Upper lobe of left lung (tissue), 6 donors: ENCODE measurements around the gene ECPAS. TPM values are rescaled to one million over a fixed set of nuclear protein-coding genes. Genes with fewer than 3 reads are reported as not detected.

Experiments used
- ATAC-seq, 2 donors: fragments of 200-7000 bp; cut with Tn5 transposase; one replicate each; pipeline ENCODE4 v1.9.1; 2022; ENCODE audit warnings: mild to moderate bottlenecking in 2 of 2, moderate library complexity in 2 of 2; ENCODE audit not compliant: low FRiP score in 2 of 2
- DNase-seq, 2 donors: peaks; one replicate each; pipeline ENCODE4 v3.0.0-alpha.2; 2019 to 2020
- H3K27ac ChIP-seq, 4 donors: fragments of 200-600 bp; sonication (generic); one replicate each; pipeline ENCODE4 v1.5.1; 2016 to 2019
- H3K27me3 ChIP-seq, 4 donors: fragments of 200-600 bp; sonication (generic); one replicate each; pipeline ENCODE4 v1.5.1; 2017 to 2019
- H3K36me3 ChIP-seq, 4 donors: fragments of 200-600 bp; sonication (generic); one replicate each; pipeline ENCODE4 v1.5.1; 2016 to 2019
- H3K4me1 ChIP-seq, 4 donors: fragments of 200-600 bp; sonication (generic); one replicate each; pipeline ENCODE4 v1.5.1; 2018 to 2019
- H3K4me3 ChIP-seq, 4 donors: fragments of 200-600 bp; sonication (generic); one replicate each; pipeline ENCODE4 v1.5.1; 2017 to 2019; ENCODE audit warnings: mild to moderate bottlenecking in 2 of 4, moderate library complexity in 1 of 4
- H3K9me3 ChIP-seq, 4 donors: fragments of 200-600 bp; sonication (generic); one replicate each; pipeline ENCODE4 v1.5.1; 2018 to 2019
- CTCF ChIP-seq, 6 experiments: fragments of 450-650 bp in 4 of 6; fragments of 200-600 bp in 2 of 6; sonication (generic) in 2 of 6; IDR thresholded peaks; one replicate each; pipeline ENCODE4 v1.5.1; 2016 to 2019; ENCODE audit warnings: antibody characterized with exemption in 6 of 6
- EP300 ChIP-seq, 4 donors: sonication (generic); formaldehyde crosslinking; IDR thresholded peaks; one replicate each; pipeline ENCODE4 v1.5.1; 2017; ENCODE audit warnings: antibody characterized with exemption in 4 of 4, control low read depth in 2 of 4
- POLR2A ChIP-seq, 4 donors: fragments of 450-650 bp; IDR thresholded peaks; one replicate each; pipeline ENCODE4 v1.5.1; 2016 to 2017; ENCODE audit warnings: antibody characterized with exemption in 4 of 4, mild to moderate bottlenecking in 2 of 4
- POLR2AphosphoS5 ChIP-seq, 2 donors: sonication (generic); formaldehyde crosslinking; IDR thresholded peaks; one replicate each; pipeline ENCODE4 v1.5.1; 2017; ENCODE audit warnings: antibody characterized with exemption in 2 of 2
- WGBS, 2 donors: methylation state at CpG; one replicate each; pipeline ENCODE4 v1.1.5; 2017 to 2018; 5-methylcytosine and 5-hydroxymethylcytosine counted together
- small RNA-seq, 4 donors: library from RNA; depleted of rRNA; stranded (forward); fragments of <200 nt; gene quantifications; one replicate each; pipeline ENCODE3, GENCODE V24; 2016
- total RNA-seq, 6 donors: library from RNA; depleted of rRNA in 4 of 6; stranded (reverse); fragments of >200 nt in 4 of 6; gene quantifications; one replicate each; pipeline versions ENCODE4 v1.1.0 to v1.2.1, GENCODE V29; 2016 to 2021
- donor health status: DM: no; HTN: no; CAD: no; lungs with moderate emphysema.
- donor health status: DM: no; HTN: yes; CAD: no; lungs with severe emphysema.

Gene ECPAS
- total RNA-seq, 6 donors from 2014 or later: 64.4 to 158 (median 83.3) TPM

GRCh38 chr9:111330124-111330523 is 154.1 kb downstream of the ECPAS start, which contains the start of gene OR2K2:
Gene OR2K2, minus strand, starts transcription at chr9:111330224. Its CDS starts 1,791 bp downstream, at chr9:111328433.
- DNase-seq: no peak
- ATAC-seq: no peak
- no peaks in the 10 kb centered on the region for H3K9me3 ChIP-seq
- no peaks in the 10 kb centered on the region for H3K27me3 ChIP-seq
- WGBS, 2 donors: 89 to 91% methylated on average over 4 of the region's 4 CpGs
- H3K4me1 ChIP-seq: no peaks in the 10 kb centered on the region
- H3K4me3 ChIP-seq: no peak within 1 kb of the TSS
- H3K27ac ChIP-seq: no peak within 1 kb of the TSS
- no peaks in the 10 kb centered on the region for H3K36me3 ChIP-seq
- TF ChIP-seq EP300 (IDR thresholded peaks at IDR 0.05) (no peak), POLR2AphosphoS5 (IDR thresholded peaks at IDR 0.05) (no peak), CTCF (IDR thresholded peaks at IDR 0.05) (no peak), POLR2A (IDR thresholded peaks at IDR 0.05) (no peak)

GRCh38 chr9:111320631-111321030 is 163.6 kb downstream of the ECPAS start:
- H3K4me1 ChIP-seq: no peaks in the 10 kb centered on the region
- 73 to 75% methylated on average over 3 of the region's 3 CpGs for WGBS, 2 donors
- no peaks in the 10 kb centered on the region for H3K36me3 ChIP-seq
- DNase-seq (no peak), ATAC-seq (no peak)
- H3K27me3 ChIP-seq: no peaks in the 10 kb centered on the region
- H3K27ac ChIP-seq: no peak overlapping the region
- no peaks in the 10 kb centered on the region for H3K9me3 ChIP-seq
- TF ChIP-seq CTCF (IDR thresholded peaks at IDR 0.05): no peak
- TF ChIP-seq POLR2A (IDR thresholded peaks at IDR 0.05): no peak
- TF ChIP-seq POLR2AphosphoS5 (IDR thresholded peaks at IDR 0.05): no peak
- TF ChIP-seq EP300 (IDR thresholded peaks at IDR 0.05): no peak
- H3K4me3 ChIP-seq: no peak overlapping the region

GRCh38 chr9:111316796-111317195 is 167.4 kb downstream of the ECPAS start:
- Histone ChIP-seq H3K4me3 (no peak overlapping the region), H3K27ac (no peak overlapping the region), H3K9me3 (no peaks in the 10 kb centered on the region), H3K36me3 (no peaks in the 10 kb centered on the region), H3K4me1 (no peaks in the 10 kb centered on the region), H3K27me3 (no peaks in the 10 kb centered on the region)
- TF ChIP-seq POLR2A (IDR thresholded peaks at IDR 0.05): no peak
- no peak for TF ChIP-seq EP300 (IDR thresholded peaks at IDR 0.05)
- no peak for TF ChIP-seq POLR2AphosphoS5 (IDR thresholded peaks at IDR 0.05)
- no peak for TF ChIP-seq CTCF (IDR thresholded peaks at IDR 0.05)
- 62 to 67% methylated on average over 3 of the region's 3 CpGs for WGBS, 2 donors
- ATAC-seq: no peak
- no peak for DNase-seq

Small RNA genes lying within 50 kb of the gene (small RNA-seq; reads per million reads assigned to genes)
- gene RNA5SP294: 0 reads per million in 4 donors

Other genes starting within 250 kb of the ECPAS start
- not detected for gene OR2K2, start 154.2 kb downstream of the ECPAS start, total RNA-seq
- gene ZNF483, start 40.8 kb upstream of the ECPAS start, total RNA-seq: 10 to 100 TPM in 1 of 6 donors, 1 to 10 TPM in 5; 4.0 to 22.0 (median 7.4) TPM
- 10 to 100 TPM; 26.9 to 66.7 (median 35.9) TPM for gene PTGR1, start 115.3 kb upstream of the ECPAS start, total RNA-seq
- gene DNAJC25, start 147.0 kb upstream of the ECPAS start, total RNA-seq: 10 to 100 TPM in 2 of 6 donors, 1 to 10 TPM in 4; 4.5 to 12.2 (median 7.2) TPM
- gene GNG10, start 177.2 kb upstream of the ECPAS start, total RNA-seq: 10 to 100 TPM; 18.8 to 62.2 (median 39.6) TPM